NCI-H1048 (cell line): Measurements from ENCODE around the gene PSMB4.
"Not testable (repeated sequence)": the region's sequence is repeated elsewhere in the genome, so short reads cannot be mapped to it uniquely, and the experiment has no call there.

Experiments
- DNase-seq: peaks from one replicate; lab custom pipeline; 2025; lab: John Stamatoyannopoulos, UW

The PSMB4 gene

DNA sequence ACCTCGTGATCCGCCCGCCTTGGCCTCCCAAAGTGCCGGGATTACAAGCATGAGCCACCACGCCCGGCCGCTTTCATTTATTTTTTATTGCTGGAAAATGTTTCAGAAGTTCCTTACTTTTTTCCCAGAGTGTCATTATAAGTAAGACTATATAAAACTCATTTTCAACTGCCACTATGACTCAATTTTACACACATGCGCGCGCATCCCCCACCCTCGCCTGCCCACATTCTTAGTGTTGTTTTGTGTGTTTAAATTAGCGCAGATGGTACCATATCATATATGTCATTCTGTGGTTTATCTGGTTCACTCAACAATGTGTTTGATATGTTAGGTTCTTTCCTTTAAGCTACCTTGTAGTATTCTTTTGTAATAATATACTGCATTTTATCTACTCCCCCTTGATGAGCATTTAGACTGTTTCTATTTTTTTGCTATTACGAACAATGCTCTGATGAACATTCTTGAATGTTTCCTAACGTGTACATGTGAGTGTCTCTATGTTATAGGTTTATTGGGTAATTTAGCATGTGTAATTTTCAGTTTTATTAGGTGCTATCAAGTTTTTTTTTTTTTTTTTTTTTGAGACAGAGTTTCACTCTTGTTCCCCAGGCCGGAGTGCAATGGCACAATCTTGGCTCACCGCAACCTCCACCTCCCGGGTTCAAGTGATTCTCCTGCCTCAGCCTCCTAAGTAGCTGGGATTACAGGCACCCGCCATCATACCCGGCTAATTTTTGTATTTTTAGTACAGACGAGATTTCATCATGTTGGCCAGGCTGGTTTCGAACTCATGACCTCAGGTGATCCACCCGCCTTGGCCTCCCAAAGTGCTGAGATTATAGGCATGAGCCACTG is 8.9 kb upstream of the PSMB4 start:
- not testable (repeated sequence) for DNase-seq

DNA sequence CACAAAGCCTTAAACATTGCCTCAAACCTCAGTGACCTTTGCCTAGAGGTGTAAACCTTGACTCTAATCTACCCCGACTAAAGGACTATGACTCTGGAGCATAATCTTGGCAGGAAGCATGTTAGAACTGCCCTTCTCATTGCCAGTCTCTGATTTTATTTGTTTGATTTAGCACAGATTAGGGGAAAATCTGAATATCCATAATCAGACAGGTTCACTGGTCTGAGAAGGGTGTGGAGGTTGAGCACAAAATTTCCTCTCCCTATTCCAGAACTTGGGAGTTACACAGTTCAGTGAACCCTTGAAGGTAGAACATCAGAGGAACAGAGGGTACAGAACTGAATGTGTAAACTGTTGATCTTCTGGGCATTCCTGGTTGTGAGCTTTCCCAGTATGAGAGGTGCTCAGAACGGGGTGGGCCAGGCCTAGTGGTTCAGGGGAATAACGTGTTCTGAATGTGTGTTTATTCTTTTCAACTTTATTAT is 8.3 kb upstream of the PSMB4 start:
- DNase-seq, result no peak

DNA sequence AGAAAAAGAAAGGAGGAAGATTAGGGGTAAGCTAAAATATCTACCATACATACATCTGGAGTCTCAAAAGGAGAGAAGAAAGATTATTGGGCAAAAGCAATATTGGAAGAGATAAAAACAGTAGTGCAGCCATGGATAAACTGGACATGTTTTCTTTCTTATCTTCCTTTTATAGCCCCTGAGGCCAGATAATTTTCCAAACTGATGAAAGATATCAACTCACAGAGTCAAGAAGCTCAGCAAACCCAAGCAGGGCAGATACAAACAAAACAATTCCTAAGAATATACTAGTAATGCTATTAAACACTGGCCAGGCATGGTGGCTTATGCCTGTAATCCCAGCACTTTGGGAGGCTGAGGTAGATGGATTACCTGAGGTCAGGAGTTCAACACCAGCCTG is 5.8 kb upstream of the PSMB4 start:
- no peak for DNase-seq

DNA sequence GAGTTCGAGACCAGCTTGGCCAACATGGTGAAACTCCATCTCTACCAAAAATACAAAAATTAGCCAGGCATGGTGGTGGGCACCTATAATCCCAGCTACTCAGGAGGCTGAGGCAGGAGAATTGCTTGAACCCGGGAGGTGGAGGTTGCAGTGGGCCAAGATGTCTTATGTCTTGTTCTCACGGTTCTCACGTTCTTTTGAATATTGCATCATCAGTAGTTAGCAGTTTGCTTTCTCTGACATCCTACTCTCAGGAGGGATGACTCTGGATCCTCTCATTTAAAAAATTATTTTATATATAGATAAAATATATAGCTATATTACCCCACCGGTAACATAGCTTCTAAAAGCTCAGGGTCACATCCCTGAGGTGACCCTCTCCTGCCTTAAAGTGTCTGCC is 3.1 kb upstream of the PSMB4 start:
- not testable (repeated sequence) for DNase-seq

DNA sequence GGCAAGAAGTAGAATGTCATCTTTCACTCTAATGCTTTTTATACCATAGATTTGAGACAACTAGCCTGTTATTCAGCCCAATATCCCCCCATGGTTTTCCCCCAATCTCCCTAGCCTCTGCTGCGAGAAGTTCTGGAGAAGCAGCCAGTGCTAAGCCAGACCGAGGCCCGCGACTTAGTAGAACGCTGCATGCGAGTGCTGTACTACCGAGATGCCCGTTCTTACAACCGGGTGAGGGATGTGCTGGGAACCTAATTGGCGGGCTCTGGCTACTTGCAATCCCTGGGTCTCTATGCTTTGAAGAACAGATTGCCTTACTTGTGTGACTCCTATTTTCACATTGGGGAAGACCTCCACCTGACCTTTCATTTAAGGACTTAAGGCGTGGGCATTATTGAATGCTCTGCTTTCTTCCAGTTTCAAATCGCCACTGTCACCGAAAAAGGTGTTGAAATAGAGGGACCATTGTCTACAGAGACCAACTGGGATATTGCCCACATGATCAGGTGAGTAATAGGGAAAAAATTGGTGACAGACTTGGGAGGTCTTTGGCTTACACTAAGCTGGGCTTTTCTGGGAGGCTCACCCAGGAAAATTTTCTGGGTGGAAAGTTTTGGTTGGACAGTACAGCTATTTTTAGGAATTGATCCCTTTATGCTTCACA is 1.9 kb downstream of the PSMB4 start:
- no peak for DNase-seq

DNA sequence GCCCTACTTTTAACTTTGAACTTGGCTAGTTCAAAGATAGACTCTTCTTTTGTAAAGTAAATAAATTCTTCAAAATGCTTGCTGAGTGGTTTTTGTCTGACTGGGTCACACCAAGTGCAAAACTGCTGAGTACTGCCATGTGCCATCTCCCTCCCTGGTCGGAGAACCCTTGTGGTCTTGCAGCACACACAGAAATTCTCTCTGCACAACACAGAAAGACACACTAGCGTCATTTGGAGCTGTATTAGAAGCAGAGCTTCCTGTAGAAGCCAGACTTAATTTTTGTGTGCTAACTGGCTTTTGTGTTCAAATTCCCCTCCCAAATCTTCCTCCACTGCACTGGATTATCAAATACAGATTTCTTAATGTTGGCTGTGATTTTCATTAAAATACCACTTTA is 2.5 kb downstream of the PSMB4 start:
- no peak for DNase-seq

DNA sequence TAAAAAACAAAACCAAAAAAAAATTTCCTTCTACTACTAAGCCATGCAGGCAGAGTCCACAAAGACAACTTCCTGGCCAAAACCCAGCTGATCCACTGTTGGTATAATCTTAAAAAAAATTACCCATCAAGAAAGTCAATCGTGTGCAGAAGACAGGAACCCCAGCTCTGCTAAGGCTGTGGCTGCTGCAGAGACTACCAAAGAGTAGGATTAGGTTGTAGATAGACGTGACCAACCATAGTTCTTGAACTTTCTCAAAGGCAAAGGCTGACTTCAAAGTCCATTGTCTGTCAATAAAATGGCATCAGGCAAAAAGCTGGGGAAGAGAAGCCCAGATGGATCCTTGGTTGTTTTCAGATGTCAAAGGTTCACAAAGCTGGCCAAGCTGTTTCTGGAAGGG is 3.4 kb downstream of the PSMB4 start:
- no peak for DNase-seq

DNA sequence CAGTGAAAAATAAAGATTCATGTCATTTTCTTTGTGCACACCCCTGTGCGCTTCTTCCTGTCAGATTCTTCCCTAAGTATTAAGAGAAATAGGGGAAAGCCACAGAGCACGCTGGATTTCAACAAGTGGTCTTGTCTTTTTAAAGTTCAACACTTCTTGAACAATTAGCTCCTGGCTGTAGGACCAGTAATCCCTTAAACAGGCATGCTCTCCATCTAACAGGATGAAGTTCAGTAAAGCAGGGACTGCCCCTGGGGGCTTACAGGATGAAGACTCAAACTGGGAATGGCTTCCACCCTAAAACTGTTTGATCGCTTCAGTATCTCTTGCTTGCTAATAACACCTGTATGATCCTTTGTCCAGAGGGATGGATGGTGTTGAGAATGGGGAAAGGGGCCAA is 4.2 kb downstream of the PSMB4 start:
- no peak for DNase-seq

DNA sequence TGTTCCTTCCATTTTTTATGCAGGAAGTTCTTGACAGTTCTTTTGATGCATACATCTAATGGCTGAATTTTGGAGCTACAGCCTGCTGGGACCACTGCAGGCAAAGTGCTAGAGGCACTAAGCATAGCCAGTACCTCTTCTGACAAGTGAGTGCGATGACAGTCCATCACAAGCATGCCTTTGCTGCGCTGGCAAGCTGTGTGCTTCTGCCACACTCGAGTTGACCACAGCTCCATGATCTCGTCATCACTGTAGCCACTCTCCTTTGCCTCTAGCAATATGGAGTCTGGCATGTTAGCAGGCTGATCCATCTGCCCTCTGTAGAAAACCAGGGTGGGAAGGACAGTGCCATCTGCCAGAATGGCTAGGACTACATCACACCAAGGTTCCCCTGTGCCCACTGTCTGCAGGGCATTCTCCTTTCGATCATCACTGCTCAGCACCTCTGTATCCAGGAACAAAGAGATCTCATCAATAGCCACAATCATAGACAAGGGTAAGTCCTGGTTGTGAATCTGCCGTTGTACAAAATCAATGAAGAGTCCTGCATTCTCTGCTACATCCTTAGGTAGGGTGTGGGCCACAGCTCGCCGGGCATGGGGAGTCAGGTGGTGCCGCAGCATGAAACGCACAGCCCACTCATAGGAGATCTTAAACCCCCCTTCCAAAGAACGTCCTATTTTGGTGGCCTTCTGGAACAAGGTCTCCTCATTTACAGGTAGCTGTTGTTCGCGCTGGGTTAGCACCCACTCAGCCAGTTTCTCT is 6.0 kb downstream of the PSMB4 start:
- no peak for DNase-seq

DNA sequence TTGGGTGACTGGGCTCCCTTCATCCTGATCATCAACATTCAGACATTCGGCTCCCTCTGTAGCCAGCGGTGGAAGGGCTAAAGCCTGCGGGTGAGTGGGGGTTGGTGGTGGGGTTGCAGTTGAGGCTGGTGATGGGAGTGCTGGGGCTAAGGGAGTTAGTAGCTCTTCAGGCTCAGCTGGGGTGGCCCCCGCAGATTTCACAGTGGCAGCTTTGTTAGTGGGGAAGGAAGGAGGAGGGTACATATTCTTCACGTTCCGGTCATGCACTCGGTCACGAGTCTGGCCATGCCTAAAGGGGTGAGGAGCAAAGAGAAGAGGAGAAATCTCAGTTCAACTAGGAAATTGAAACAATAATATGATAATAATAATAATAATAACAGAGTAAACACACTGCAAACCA is 6.8 kb downstream of the PSMB4 start:
- DNase-seq, result no peak

DNA sequence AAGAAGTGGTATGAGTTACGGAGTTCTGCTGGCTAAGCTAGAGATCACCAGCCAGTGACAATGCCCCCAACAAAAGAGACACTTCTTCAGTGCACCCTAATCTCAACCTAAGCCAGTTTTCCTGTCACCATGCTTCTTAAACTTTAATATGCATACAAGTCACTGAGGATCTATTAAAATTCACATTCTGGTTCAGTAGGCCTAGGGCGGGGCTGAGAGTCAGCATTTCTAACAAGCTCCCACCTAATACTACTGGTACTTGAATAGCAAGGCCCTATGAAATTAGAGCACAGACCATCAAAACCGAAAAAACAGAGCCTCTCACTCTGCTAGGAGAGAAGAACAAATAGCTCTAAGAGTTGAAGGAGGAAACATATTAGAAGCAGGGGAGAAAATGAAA is 7.9 kb downstream of the PSMB4 start:
- DNase-seq, result no peak

DNA sequence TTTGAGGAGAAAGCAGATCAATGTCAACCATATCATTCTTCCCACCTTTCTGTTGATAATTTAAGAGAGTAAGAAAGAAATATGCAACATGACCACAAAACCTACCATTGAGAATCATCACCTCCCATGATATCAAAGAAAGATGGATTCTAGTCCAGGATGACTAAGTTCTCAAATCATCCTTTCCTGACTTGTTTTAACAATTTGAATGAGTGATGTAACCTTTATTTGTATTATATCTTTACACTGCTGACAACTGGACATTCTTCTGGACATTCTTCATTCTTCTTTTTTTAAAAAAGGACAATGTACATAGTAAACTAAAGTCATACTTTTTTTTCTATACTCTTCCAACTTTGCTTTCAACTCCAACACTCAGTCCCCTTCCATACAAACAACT is 9.5 kb downstream of the PSMB4 start:
- DNase-seq, result no peak

DNA sequence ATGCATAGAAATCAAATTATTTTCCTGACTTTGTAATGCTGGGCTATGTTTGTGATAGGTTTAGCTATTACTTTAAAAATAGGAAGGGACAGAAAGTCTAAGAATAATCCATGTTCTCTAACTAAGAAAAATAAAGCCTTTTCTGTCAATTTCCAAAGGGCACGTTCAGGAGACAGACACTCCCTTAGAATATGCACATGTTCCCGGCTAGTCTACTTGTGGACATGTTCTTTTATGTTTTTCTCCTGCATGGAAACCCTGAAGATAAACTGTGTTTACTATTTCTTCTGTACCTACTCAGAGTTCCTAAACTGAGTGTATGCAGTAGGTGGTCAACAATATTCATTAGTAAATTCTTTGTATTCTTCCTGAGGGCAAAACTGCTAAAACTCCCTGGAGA is 12.5 kb downstream of the PSMB4 start:
- DNase-seq, result no peak

DNA sequence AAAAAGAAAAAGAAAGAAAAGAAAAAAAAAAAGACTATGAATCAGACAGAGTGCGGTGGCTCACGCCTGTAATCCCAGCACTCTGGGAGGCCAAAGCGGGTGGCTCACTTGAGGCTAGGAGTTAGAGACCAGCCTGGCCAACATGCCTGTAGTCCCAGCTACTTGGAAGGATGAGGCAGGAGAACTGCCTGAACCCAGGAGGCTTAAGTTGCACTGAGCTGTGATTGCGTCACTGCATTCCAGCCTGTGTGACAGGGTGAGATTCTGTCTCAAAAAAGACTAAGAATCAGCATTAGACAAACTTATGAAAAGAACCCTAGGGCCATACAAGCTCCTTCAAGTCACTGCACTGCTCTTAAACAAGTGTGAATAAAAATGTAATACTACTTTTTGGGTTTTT is 16.9 kb downstream of the PSMB4 start:
- no peak for DNase-seq

DNA sequence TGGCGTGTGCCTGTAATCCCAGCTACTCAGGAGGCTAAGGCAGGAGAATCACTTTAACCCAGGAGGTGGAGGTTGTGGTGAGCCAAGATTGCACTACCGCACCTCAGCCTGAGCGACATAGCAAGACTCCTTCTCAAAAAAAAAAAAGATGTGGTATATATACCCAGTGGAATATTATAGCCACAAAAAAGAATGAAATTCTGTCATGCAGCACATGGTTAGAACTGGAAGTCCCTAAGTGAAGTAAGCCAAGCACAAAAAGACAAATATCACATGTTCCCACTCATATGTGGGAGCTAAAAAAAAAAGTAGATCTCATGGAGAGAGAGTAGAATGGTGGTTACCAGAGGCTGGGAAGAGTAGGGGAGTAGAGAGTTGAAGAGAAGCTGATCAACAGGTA is 18.7 kb downstream of the PSMB4 start:
- no peak for DNase-seq

DNA sequence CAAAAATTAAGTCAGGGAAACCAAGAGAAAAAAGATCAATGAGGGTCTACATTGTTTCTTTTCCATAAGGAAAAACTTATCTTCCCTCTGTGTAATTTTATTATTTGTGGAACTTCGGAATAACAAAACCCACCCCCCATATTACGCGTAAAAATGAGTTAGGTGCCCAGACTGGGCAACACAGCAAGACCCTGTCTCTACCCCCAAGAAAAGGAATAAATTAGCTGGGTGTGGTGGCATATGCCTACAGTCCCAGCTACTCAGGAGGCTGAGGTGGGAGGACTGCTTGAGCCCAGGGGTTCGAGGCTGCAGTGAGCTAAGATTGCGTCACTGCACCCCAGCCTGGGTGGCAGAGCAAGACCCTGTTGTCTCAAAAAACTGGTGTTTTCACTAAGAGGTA is 20.4 kb downstream of the PSMB4 start:
- DNase-seq, result no peak

DNA sequence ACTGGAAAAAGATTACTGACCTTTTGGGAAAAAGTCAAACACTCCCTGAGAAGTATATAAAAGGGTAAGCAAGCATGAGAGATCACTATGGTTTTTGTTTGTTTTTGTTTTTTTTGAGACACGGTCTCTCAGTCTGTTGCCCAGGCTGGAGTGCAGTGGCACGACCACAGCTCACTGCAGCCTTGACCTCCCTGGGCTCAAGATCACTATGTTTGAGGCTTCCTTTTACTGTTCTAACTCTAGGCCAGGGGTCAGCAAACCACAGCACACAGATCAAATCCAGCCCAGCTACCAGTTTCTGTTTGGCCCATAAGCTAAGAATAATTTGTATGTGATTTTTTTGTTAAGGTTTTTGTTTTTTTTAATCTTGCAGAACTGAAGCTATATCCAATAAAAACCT is 25.7 kb downstream of the PSMB4 start:
- DNase-seq, result no peak

DNA sequence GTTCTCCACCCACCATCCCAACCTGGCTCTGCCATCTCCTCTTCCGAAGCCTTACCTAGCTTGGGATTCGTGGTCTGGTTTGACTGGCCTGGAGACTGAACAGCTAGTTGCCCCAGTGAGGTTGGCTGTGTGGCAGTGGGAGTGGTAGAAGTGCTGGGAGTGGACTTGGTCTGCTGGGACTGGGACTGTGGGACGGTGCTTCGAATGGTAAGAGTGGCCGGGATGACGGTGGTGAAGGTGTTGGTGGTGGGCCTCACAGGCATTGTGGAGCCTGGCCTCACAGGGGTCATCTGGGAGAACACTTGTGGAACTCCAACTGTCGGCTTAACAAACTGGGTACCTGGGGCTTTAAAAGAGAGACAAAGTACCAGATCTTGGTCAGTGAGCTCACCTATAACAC is 28.7 kb downstream of the PSMB4 start:
- no peak for DNase-seq

DNA sequence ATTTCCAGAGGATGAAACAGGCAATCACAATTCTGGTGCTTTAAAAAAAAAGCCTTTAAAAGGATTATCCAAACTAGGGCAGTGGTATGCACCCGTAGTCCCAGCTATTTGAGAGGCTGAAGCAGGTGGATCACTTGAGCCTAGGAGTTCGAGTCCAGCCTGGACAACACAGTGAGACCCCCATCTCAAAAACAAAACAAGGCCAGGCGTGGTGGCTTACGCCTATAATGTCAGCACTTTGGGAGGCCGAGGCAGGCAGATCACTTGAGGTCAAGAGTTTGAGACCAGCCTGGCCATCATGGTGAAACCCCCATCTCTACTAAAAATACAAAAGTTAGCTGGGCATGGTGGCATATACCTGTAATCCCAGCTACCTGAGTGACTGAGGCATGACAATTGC is 34.5 kb downstream of the PSMB4 start:
- DNase-seq, result not testable (repeated sequence)

DNA sequence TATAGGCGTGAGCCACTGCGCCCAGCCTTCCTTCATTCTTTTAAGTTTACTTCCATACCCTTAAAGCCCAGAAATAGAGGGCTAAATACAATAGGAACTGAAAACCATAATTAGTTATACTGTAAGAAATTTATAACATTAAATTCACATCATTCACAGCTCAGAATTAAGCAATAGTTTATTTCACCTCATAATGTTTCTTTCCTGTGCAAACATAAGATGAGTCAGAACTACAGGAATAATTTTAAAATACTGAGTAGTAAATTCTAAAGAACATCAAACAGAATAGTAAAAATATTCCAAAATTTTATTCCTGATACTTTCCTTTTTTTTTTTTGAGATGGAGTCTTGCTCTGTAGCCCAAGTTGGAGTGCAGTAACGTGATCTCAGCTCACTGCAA is 35.8 kb downstream of the PSMB4 start:
- no peak for DNase-seq

DNA sequence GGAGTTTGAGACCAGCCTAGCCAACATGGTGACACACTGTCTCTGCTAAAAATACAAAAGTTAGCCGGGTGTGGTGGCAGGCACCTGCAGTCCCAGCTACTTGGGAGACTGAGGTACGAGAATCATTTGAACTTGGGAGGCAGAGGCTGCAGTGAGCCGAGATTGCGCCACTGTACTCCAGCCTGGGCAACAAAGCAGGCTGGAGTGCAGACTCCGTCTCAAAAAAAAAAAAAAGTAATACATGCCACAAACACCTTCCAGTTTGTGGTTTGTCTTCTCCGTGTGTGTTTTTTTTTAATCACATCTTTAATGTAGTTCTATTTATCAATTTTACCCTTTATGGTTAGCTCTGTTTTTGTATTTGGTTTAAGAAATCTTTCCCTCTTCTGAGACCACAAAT is 37.6 kb downstream of the PSMB4 start:
- no peak for DNase-seq

DNA sequence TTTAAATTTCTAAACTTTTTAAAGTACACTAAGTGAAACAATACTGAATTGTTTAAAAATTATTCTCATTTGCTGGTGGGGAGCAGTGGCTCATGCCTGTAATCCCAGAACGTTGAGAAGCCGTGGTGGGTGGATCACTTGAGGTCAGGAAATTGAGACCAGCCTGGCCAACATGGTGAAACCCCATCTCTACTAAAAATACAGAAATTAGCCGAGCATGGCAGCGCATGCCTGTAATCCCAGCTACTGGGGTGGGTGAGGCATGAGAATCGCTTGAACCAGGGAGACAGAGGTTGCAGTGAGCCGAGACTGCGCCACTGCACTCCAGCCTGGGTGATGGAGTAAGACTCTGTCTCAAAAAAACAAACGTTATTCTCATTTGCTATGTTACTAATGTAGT is 38.0 kb downstream of the PSMB4 start:
- not testable (repeated sequence) for DNase-seq
